ENCODE data around the gene NUCKS1. TPM values are rescaled to one million over a fixed set of nuclear protein-coding genes. Genes with fewer than 3 reads are reported as not detected.

The NUCKS1 gene
- total RNA-seq, 1 donor, result 60.8 TPM

GRCh38 chr1:205751036-205751651 lies 1.2 kb upstream of the NUCKS1 start:
- Histone ChIP-seq H3K4me3 (ENCODE audit: low read length) (no peak overlapping the region), H3K27me3 (ENCODE audit: insufficient read depth, low read length) (no peaks in the 10 kb centered on the region), H3K4me1 (ENCODE audit: insufficient read depth, low read length) (peaks cover 17% of the 10 kb centered on the region), H3K9me3 (ENCODE audit: low read depth, low read length) (no peaks in the 10 kb centered on the region)

GRCh38 chr1:205749234-205750137 lies 496 bp downstream of the NUCKS1 start:
- no peaks in the 10 kb centered on the region for H3K27me3 ChIP-seq (ENCODE audit: insufficient read depth, low read length)
- H3K4me3 ChIP-seq (ENCODE audit: low read length), result peak overlapping the region; percentile 92
- peaks cover 17% of the 10 kb centered on the region for H3K4me1 ChIP-seq (ENCODE audit: insufficient read depth, low read length)
- no peaks in the 10 kb centered on the region for H3K9me3 ChIP-seq (ENCODE audit: low read depth, low read length)

- no peaks in the 10 kb centered on the region for H3K9me3 ChIP-seq (ENCODE audit: low read depth, low read length)
- peaks cover 17% of the 10 kb centered on the region for H3K4me1 ChIP-seq (ENCODE audit: insufficient read depth, low read length)
- H3K4me3 ChIP-seq (ENCODE audit: low read length), result peak overlapping the region; percentile 92
- H3K27me3 ChIP-seq (ENCODE audit: insufficient read depth, low read length), result no peaks in the 10 kb centered on the region
Observed at GRCh38 chr1:205748403-205749233, 1.4 kb downstream of the NUCKS1 start.

GRCh38 chr1:205746757-205747412 lies 3.1 kb downstream of the NUCKS1 start:
- Histone ChIP-seq H3K9me3 (ENCODE audit: low read depth, low read length) (no peaks in the 10 kb centered on the region), H3K4me3 (ENCODE audit: low read length) (no peak overlapping the region), H3K27me3 (ENCODE audit: insufficient read depth, low read length) (no peaks in the 10 kb centered on the region), H3K4me1 (ENCODE audit: insufficient read depth, low read length) (peaks cover 17% of the 10 kb centered on the region)

GRCh38 chr1:205744403-205744802 lies 5.6 kb downstream of the NUCKS1 start:
- Histone ChIP-seq H3K4me1 (ENCODE audit: insufficient read depth, low read length) (peaks cover 13% of the 10 kb centered on the region), H3K4me3 (ENCODE audit: low read length) (no peak overlapping the region), H3K9me3 (ENCODE audit: low read depth, low read length) (no peaks in the 10 kb centered on the region), H3K27me3 (ENCODE audit: insufficient read depth, low read length) (no peaks in the 10 kb centered on the region)

GRCh38 chr1:205743977-205744376 lies 6.0 kb downstream of the NUCKS1 start:
- no peaks in the 10 kb centered on the region for H3K9me3 ChIP-seq (ENCODE audit: low read depth, low read length)
- H3K4me3 ChIP-seq (ENCODE audit: low read length), result no peak overlapping the region
- peaks cover 13% of the 10 kb centered on the region for H3K4me1 ChIP-seq (ENCODE audit: insufficient read depth, low read length)
- H3K27me3 ChIP-seq (ENCODE audit: insufficient read depth, low read length), result no peaks in the 10 kb centered on the region

GRCh38 chr1:205741681-205742080 lies 8.3 kb downstream of the NUCKS1 start:
- H3K9me3 ChIP-seq (ENCODE audit: low read depth, low read length), result no peaks in the 10 kb centered on the region
- no peaks in the 10 kb centered on the region for H3K27me3 ChIP-seq (ENCODE audit: insufficient read depth, low read length)
- H3K4me3 ChIP-seq (ENCODE audit: low read length), result no peak overlapping the region
- H3K4me1 ChIP-seq (ENCODE audit: insufficient read depth, low read length), result peaks cover 1% of the 10 kb centered on the region

GRCh38 chr1:205739348-205740160 lies 10.4 kb downstream of the NUCKS1 start:
- H3K27me3 ChIP-seq (ENCODE audit: insufficient read depth, low read length), result no peaks in the 10 kb centered on the region
- no peaks in the 10 kb centered on the region for H3K4me1 ChIP-seq (ENCODE audit: insufficient read depth, low read length)
- H3K4me3 ChIP-seq (ENCODE audit: low read length), result no peak overlapping the region
- no peaks in the 10 kb centered on the region for H3K9me3 ChIP-seq (ENCODE audit: low read depth, low read length)

GRCh38 chr1:205735218-205735617 lies 14.8 kb downstream of the NUCKS1 start:
- Histone ChIP-seq H3K4me3 (ENCODE audit: low read length) (no peak overlapping the region), H3K9me3 (ENCODE audit: low read depth, low read length) (no peaks in the 10 kb centered on the region), H3K27me3 (ENCODE audit: insufficient read depth, low read length) (no peaks in the 10 kb centered on the region)

GRCh38 chr1:205733438-205734175 lies 16.4 kb downstream of the NUCKS1 start:
- no peaks in the 10 kb centered on the region for H3K27me3 ChIP-seq (ENCODE audit: insufficient read depth, low read length)
- peaks cover 4% of the 10 kb centered on the region for H3K4me1 ChIP-seq (ENCODE audit: insufficient read depth, low read length)
- H3K4me3 ChIP-seq (ENCODE audit: low read length), result no peak overlapping the region
- H3K9me3 ChIP-seq (ENCODE audit: low read depth, low read length), result no peaks in the 10 kb centered on the region

More at GRCh38 chr1:205735218-205735617, 14.8 kb downstream of the NUCKS1 start:
- H3K4me1 ChIP-seq (ENCODE audit: insufficient read depth, low read length), result peaks cover 4% of the 10 kb centered on the region

GRCh38 chr1:205729945-205730610 lies 19.9 kb downstream of the NUCKS1 start:
- Histone ChIP-seq H3K27me3 (ENCODE audit: insufficient read depth, low read length) (no peaks in the 10 kb centered on the region), H3K9me3 (ENCODE audit: low read depth, low read length) (no peaks in the 10 kb centered on the region), H3K4me3 (ENCODE audit: low read length) (no peak overlapping the region), H3K4me1 (ENCODE audit: insufficient read depth, low read length) (peaks cover 4% of the 10 kb centered on the region)

GRCh38 chr1:205726619-205727125 lies 23.3 kb downstream of the NUCKS1 start:
- H3K9me3 ChIP-seq (ENCODE audit: low read depth, low read length), result no peaks in the 10 kb centered on the region
- H3K4me3 ChIP-seq (ENCODE audit: low read length), result no peak overlapping the region
- H3K27me3 ChIP-seq (ENCODE audit: insufficient read depth, low read length), result no peaks in the 10 kb centered on the region
- no peaks in the 10 kb centered on the region for H3K4me1 ChIP-seq (ENCODE audit: insufficient read depth, low read length)

- Histone ChIP-seq H3K27me3 (ENCODE audit: insufficient read depth, low read length) (no peaks in the 10 kb centered on the region), H3K9me3 (ENCODE audit: low read depth, low read length) (no peaks in the 10 kb centered on the region), H3K4me3 (ENCODE audit: low read length) (no peak overlapping the region), H3K4me1 (ENCODE audit: insufficient read depth, low read length) (no peaks in the 10 kb centered on the region)
Observed at GRCh38 chr1:205725514-205725913, 24.5 kb downstream of the NUCKS1 start.

All from mononuclear cell (primary cell).